Stimulated activated naive CD8-positive, alpha-beta T cell treated with anti-CD3 and anti-CD28 coated beads, Interleukin-15, Interleukin-2, amounts not matched to agents 100 ng/mL and 50 ng/mL, for 24 hours (primary cell): ENCODE measurements around the gene ISLR2.
"Not testable (repeated sequence)": the region's sequence is repeated elsewhere in the genome, so short reads cannot be mapped to it uniquely, and the experiment has no call there.

Experiments
- H3K27ac Mint-ChIP-seq: one replicate; pipeline ENCODE4 v1.8.0; 2021; ENCODE audit warnings: mild to moderate bottlenecking, mixed read lengths
- H3K27me3 Mint-ChIP-seq: one replicate; pipeline ENCODE4 v1.8.0; 2021; ENCODE audit warnings: mixed read lengths
- H3K36me3 Mint-ChIP-seq: one replicate; pipeline ENCODE4 v1.8.0; 2021; ENCODE audit warnings: low read depth, mixed read lengths
- H3K4me1 Mint-ChIP-seq: one replicate; pipeline ENCODE4 v1.8.0; 2021; ENCODE audit warnings: low read depth, mixed read lengths
- H3K4me3 Mint-ChIP-seq: one replicate; pipeline ENCODE4 v1.8.0; 2021; ENCODE audit warnings: mild to moderate bottlenecking, mixed read lengths
- H3K9me3 Mint-ChIP-seq: one replicate; pipeline ENCODE4 v1.8.0; 2021; ENCODE audit warnings: mixed read lengths

Gene ISLR2

GRCh38 chr15:74130155-74130848 lies at the start of gene ISLR2:
Gene ISLR2, plus strand, starts transcription at chr15:74130586. Its CDS starts 2,169 bp downstream, at chr15:74132755.
- H3K36me3 Mint-ChIP-seq: no peaks in the 10 kb centered on the region
- H3K4me1 Mint-ChIP-seq: peaks cover 43% of the 10 kb centered on the region
- H3K4me3 Mint-ChIP-seq: peak within 1 kb of the TSS; percentile 20
- peak within 1 kb of the TSS; percentile 38 for H3K27ac Mint-ChIP-seq
- peaks cover 77% of the 10 kb centered on the region for H3K27me3 Mint-ChIP-seq
- no peaks in the 10 kb centered on the region for H3K9me3 Mint-ChIP-seq

GRCh38 chr15:74082450-74082849 lies 47.9 kb upstream of the ISLR2 start, which contains the start of gene GOLGA6A:
Gene GOLGA6A, minus strand, starts transcription at chr15:74082550. Its CDS starts 41 bp downstream, at chr15:74082509.
- not testable (repeated sequence) for H3K27me3 Mint-ChIP-seq, H3K4me1 Mint-ChIP-seq, H3K36me3 Mint-ChIP-seq, H3K4me3 Mint-ChIP-seq, H3K9me3 Mint-ChIP-seq, H3K27ac Mint-ChIP-seq

GRCh38 chr15:74094567-74094966 lies 35.8 kb upstream of the ISLR2 start:
- not testable (repeated sequence) for H3K9me3 Mint-ChIP-seq, H3K4me3 Mint-ChIP-seq, H3K27me3 Mint-ChIP-seq, H3K27ac Mint-ChIP-seq, H3K4me1 Mint-ChIP-seq, H3K36me3 Mint-ChIP-seq

GRCh38 chr15:74095610-74096009 lies 34.8 kb upstream of the ISLR2 start:
- not testable (repeated sequence) for H3K4me3 Mint-ChIP-seq, H3K4me1 Mint-ChIP-seq, H3K9me3 Mint-ChIP-seq, H3K27ac Mint-ChIP-seq, H3K36me3 Mint-ChIP-seq, H3K27me3 Mint-ChIP-seq

GRCh38 chr15:74096753-74097474 lies 33.5 kb upstream of the ISLR2 start:
- H3K4me3 Mint-ChIP-seq, H3K36me3 Mint-ChIP-seq, H3K27me3 Mint-ChIP-seq, H3K27ac Mint-ChIP-seq, H3K4me1 Mint-ChIP-seq, H3K9me3 Mint-ChIP-seq: not testable (repeated sequence)

- H3K4me3 Mint-ChIP-seq: peak overlapping the region; percentile 80
Observed at GRCh38 chr15:74099963-74100733, 30.2 kb upstream of the ISLR2 start.

GRCh38 chr15:74108111-74108510 lies 22.3 kb upstream of the ISLR2 start:
- H3K9me3 Mint-ChIP-seq: no peaks in the 10 kb centered on the region
- H3K4me1 Mint-ChIP-seq: no peaks in the 10 kb centered on the region
- H3K27ac Mint-ChIP-seq: no peak overlapping the region
- H3K4me3 Mint-ChIP-seq: no peak overlapping the region
- no peaks in the 10 kb centered on the region for H3K36me3 Mint-ChIP-seq
- peaks cover 7% of the 10 kb centered on the region for H3K27me3 Mint-ChIP-seq

More at GRCh38 chr15:74099963-74100733, 30.2 kb upstream of the ISLR2 start:
- not testable (repeated sequence) for H3K36me3 Mint-ChIP-seq, H3K27me3 Mint-ChIP-seq, H3K9me3 Mint-ChIP-seq, H3K4me1 Mint-ChIP-seq
- peak overlapping the region; percentile 82 for H3K27ac Mint-ChIP-seq

GRCh38 chr15:74108611-74109010 lies 21.8 kb upstream of the ISLR2 start:
- H3K4me3 Mint-ChIP-seq, H3K4me1 Mint-ChIP-seq, H3K27ac Mint-ChIP-seq, H3K36me3 Mint-ChIP-seq, H3K27me3 Mint-ChIP-seq, H3K9me3 Mint-ChIP-seq: not testable (repeated sequence)

- H3K27me3 Mint-ChIP-seq: peaks cover 7% of the 10 kb centered on the region
- no peak overlapping the region for H3K27ac Mint-ChIP-seq
- H3K4me3 Mint-ChIP-seq: no peak overlapping the region
- H3K9me3 Mint-ChIP-seq: no peaks in the 10 kb centered on the region
- no peaks in the 10 kb centered on the region for H3K36me3 Mint-ChIP-seq
- H3K4me1 Mint-ChIP-seq: no peaks in the 10 kb centered on the region
Observed at GRCh38 chr15:74109713-74110112, 20.7 kb upstream of the ISLR2 start.

GRCh38 chr15:74120426-74120825 lies 10.0 kb upstream of the ISLR2 start:
- Mint-ChIP-seq H3K27ac (no peak overlapping the region), H3K9me3 (peaks cover 6% of the 10 kb centered on the region), H3K4me3 (no peak overlapping the region), H3K27me3 (peaks cover 28% of the 10 kb centered on the region), H3K36me3 (no peaks in the 10 kb centered on the region), H3K4me1 (peaks cover 7% of the 10 kb centered on the region)

GRCh38 chr15:74121039-74121438 lies 9.3 kb upstream of the ISLR2 start:
- Mint-ChIP-seq H3K9me3 (peaks cover 6% of the 10 kb centered on the region), H3K36me3 (no peaks in the 10 kb centered on the region), H3K27me3 (peaks cover 31% of the 10 kb centered on the region), H3K4me3 (no peak overlapping the region), H3K27ac (no peak overlapping the region), H3K4me1 (peaks cover 7% of the 10 kb centered on the region)

- Mint-ChIP-seq H3K27ac (no peak overlapping the region), H3K36me3 (no peaks in the 10 kb centered on the region), H3K4me1 (peaks cover 7% of the 10 kb centered on the region), H3K27me3 (peaks cover 36% of the 10 kb centered on the region), H3K9me3 (peaks cover 6% of the 10 kb centered on the region), H3K4me3 (no peak overlapping the region)
Observed at GRCh38 chr15:74121858-74122257, 8.5 kb upstream of the ISLR2 start.

- Mint-ChIP-seq H3K4me1 (peaks cover 11% of the 10 kb centered on the region), H3K27me3 (peaks cover 40% of the 10 kb centered on the region), H3K4me3 (no peak overlapping the region), H3K9me3 (peaks cover 6% of the 10 kb centered on the region), H3K36me3 (no peaks in the 10 kb centered on the region), H3K27ac (no peak overlapping the region)
Observed at GRCh38 chr15:74122403-74123130, 7.8 kb upstream of the ISLR2 start.

- H3K4me1 Mint-ChIP-seq: peaks cover 11% of the 10 kb centered on the region
- no peaks in the 10 kb centered on the region for H3K36me3 Mint-ChIP-seq
- H3K27ac Mint-ChIP-seq: no peak overlapping the region
- no peak overlapping the region for H3K4me3 Mint-ChIP-seq
- H3K27me3 Mint-ChIP-seq: peaks cover 35% of the 10 kb centered on the region
- H3K9me3 Mint-ChIP-seq: peaks cover 4% of the 10 kb centered on the region
Observed at GRCh38 chr15:74123131-74123429, 7.3 kb upstream of the ISLR2 start.

- Mint-ChIP-seq H3K4me3 (no peak overlapping the region), H3K27me3 (peaks cover 36% of the 10 kb centered on the region), H3K27ac (no peak overlapping the region), H3K4me1 (peaks cover 15% of the 10 kb centered on the region), H3K9me3 (no peaks in the 10 kb centered on the region), H3K36me3 (no peaks in the 10 kb centered on the region)
Observed at GRCh38 chr15:74123658-74124057, 6.7 kb upstream of the ISLR2 start.
